Endometrial microvascular endothelial cells (primary cell): ENCODE measurements around the gene KPNB1. TPM values are rescaled to one million over a fixed set of nuclear protein-coding genes. Genes with fewer than 3 reads are reported as not detected.
"Not testable (repeated sequence)": the region's sequence is repeated elsewhere in the genome, so short reads cannot be mapped to it uniquely, and the experiment has no call there.

ENCODE experiments used
- in situ Hi-C: cut with HindIII; loops from 2 replicates; pipeline ENCODE4 v1.10.0; 2017; ENCODE audit warnings: low sequenced_read_pairs, low pct_unique_long_range_greater_than_20kb; ENCODE audit errors: inconsistent ontology term
- total RNA-seq: library from RNA; depleted of rRNA; stranded (reverse); fragments of >200 nt; gene quantifications from one replicate; pipeline ENCODE4 v1.2.3, GENCODE V29; 2015; ENCODE audit errors: inconsistent ontology term

Gene KPNB1
- total RNA-seq, 1 donor from 2014 or later: 488 TPM

GRCh38 chr17:47670064-47670463 is 20.3 kb downstream of the KPNB1 start:
- in situ Hi-C loops: no loop called here

- in situ Hi-C loops: no loop called here
Measured at GRCh38 chr17:47674499-47674898, 24.8 kb downstream of the KPNB1 start.

- in situ Hi-C loops: no loop called here
Measured at GRCh38 chr17:47675380-47676198, 25.9 kb downstream of the KPNB1 start.

GRCh38 chr17:47676199-47676472 is 26.4 kb downstream of the KPNB1 start:
- in situ Hi-C loops: no loop called here

GRCh38 chr17:47676510-47677165 is 26.9 kb downstream of the KPNB1 start:
- in situ Hi-C loops: no loop called here

GRCh38 chr17:47678196-47678595 is 28.5 kb downstream of the KPNB1 start:
- in situ Hi-C loops: no loop called here

GRCh38 chr17:47682138-47682537 is 32.4 kb downstream of the KPNB1 start:
- in situ Hi-C loops: no loop called here

GRCh38 chr17:47682727-47683126 is 33.0 kb downstream of the KPNB1 start:
- in situ Hi-C loops: not testable (repeated sequence)

- in situ Hi-C loops: no loop called here
Measured at GRCh38 chr17:47684025-47684424, 34.3 kb downstream of the KPNB1 start.

GRCh38 chr17:47684535-47685193 is 34.9 kb downstream of the KPNB1 start:
- in situ Hi-C loops: no loop called here

GRCh38 chr17:47685556-47686275 is 36.0 kb downstream of the KPNB1 start:
- in situ Hi-C loops: no loop called here

GRCh38 chr17:47686276-47686635 is 36.5 kb downstream of the KPNB1 start:
- in situ Hi-C loops: no loop called here

- in situ Hi-C loops: no loop called here
Measured at GRCh38 chr17:47686664-47687327, 37.1 kb downstream of the KPNB1 start.

GRCh38 chr17:47687328-47687690 is 37.6 kb downstream of the KPNB1 start:
- in situ Hi-C loops: no loop called here

GRCh38 chr17:47687748-47688147 is 38.0 kb downstream of the KPNB1 start:
- in situ Hi-C loops: no loop called here

- in situ Hi-C loops: no loop called here
Measured at GRCh38 chr17:47690121-47690520, 40.4 kb downstream of the KPNB1 start.

GRCh38 chr17:47692137-47692894 is 42.6 kb downstream of the KPNB1 start:
- in situ Hi-C loops: no loop called here

- in situ Hi-C loops: no loop called here
Measured at GRCh38 chr17:47692895-47693730, 43.4 kb downstream of the KPNB1 start.
